H1 (cell line): ENCODE results near the gene SCAI. TPM values are rescaled to one million over a fixed set of nuclear protein-coding genes. Genes with fewer than 3 reads are reported as not detected.
"Not testable (repeated sequence)": the region's sequence is repeated elsewhere in the genome, so short reads cannot be mapped to it uniquely, and the experiment has no call there.

Source experiments
- CTCF ChIA-PET: fragments of 300-600 bp; sonication (Branson Sonifier 250); formaldehyde crosslinking; loops from one replicate; lab custom pipeline; 2021; ENCODE audit not compliant: partially characterized antibody; lab: Charles Lee
- POLR2A ChIA-PET: fragments of 300-600 bp; sonication (Branson Sonifier 250); formaldehyde crosslinking; loops from one replicate; lab custom pipeline; 2021; ENCODE audit warnings: inconsistent platforms; ENCODE audit not compliant: partially characterized antibody; lab: Charles Lee
- DNase-seq, 2 experiments: peaks; one replicate each; pipeline versions ENCODE4 v3.0.0 to v3.0.0-alpha.2; 2010 to 2022; ENCODE audit warnings: low spot score in 2 of 2, low read depth in 1 of 2, mixed read lengths in 1 of 2
- FAIRE-seq: peaks from 2 replicates; lab custom pipeline; 2011; peaks lifted over from hg19 to GRCh38; lab: Jason Lieb, UNC
- H2AFZ ChIP-seq: 2 replicates; pipeline ENCODE4 v1.8.1; 2012; ENCODE audit warnings: low read length, inconsistent platforms
- H2AK5ac ChIP-seq: 2 replicates; pipeline ENCODE4 v1.6.1; 2013; ENCODE audit warnings: low read depth, low read length
- H2BK120ac ChIP-seq: replicated peaks from 2 replicates; pipeline ENCODE3; 2013; ENCODE audit warnings: low read depth, low read length, inconsistent platforms
- H2BK12ac ChIP-seq: 2 replicates; pipeline ENCODE4 v1.6.1; 2013; ENCODE audit warnings: low read depth, low read length
- H2BK15ac ChIP-seq: 2 replicates; pipeline ENCODE4 v1.6.1; 2013; ENCODE audit warnings: low read length
- H2BK20ac ChIP-seq: 2 replicates; pipeline ENCODE4 v1.6.1; 2013; ENCODE audit warnings: low read length
- H2BK5ac ChIP-seq: 2 replicates; pipeline ENCODE4 v1.6.1; 2013; ENCODE audit warnings: low read depth, low read length
- H3K14ac ChIP-seq: 2 replicates; pipeline ENCODE4 v1.6.1; 2013; ENCODE audit warnings: inconsistent platforms; ENCODE audit not compliant: insufficient read length
- H3K18ac ChIP-seq: 2 replicates; pipeline ENCODE4 v1.6.1; 2013; ENCODE audit warnings: low read length; ENCODE audit errors: extremely low read depth
- H3K23ac ChIP-seq: 2 replicates; pipeline ENCODE4 v1.6.1; 2013; ENCODE audit warnings: inconsistent platforms; ENCODE audit not compliant: insufficient read length
- H3K23me2 ChIP-seq: 2 replicates; pipeline ENCODE4 v1.6.1; 2013; ENCODE audit warnings: low read depth, low read length
- H3K27ac ChIP-seq: 2 replicates; pipeline ENCODE4 v1.6.1; 2011; ENCODE audit warnings: low read depth, low read length, inconsistent platforms
- H3K27me3 ChIP-seq, 4 experiments: replicated peaks in 1 of 4; 1 replicate in 1 of 4; 2 replicates in 3 of 4; pipeline versions ENCODE4 v1.6.1 to v1.8.1; 2011 to 2013; ENCODE audit warnings: low read length in 3 of 4, mild to moderate bottlenecking in 3 of 4, inconsistent platforms in 2 of 4, mixed read lengths in 2 of 4, moderate library complexity in 1 of 4; ENCODE audit not compliant: control insufficient read depth in 3 of 4, insufficient read depth in 3 of 4; ENCODE audit errors: extremely low read depth in 1 of 4
- H3K36me3 ChIP-seq, 4 experiments: 2 replicates each; pipeline versions ENCODE4 v1.6.1 to v1.8.1; 2011 to 2013; ENCODE audit warnings: mild to moderate bottlenecking in 4 of 4, low read length in 3 of 4, moderate library complexity in 2 of 4, control low read depth in 1 of 4, inconsistent platforms in 1 of 4; ENCODE audit not compliant: insufficient read depth in 4 of 4, control insufficient read depth in 2 of 4
- H3K4ac ChIP-seq: replicated peaks from 2 replicates; pipeline ENCODE3; 2013; ENCODE audit warnings: low read length, low read depth, mixed read lengths, inconsistent platforms; ENCODE audit not compliant: insufficient read length
- H3K4me1 ChIP-seq, 4 experiments: replicated peaks in 1 of 4; 1 replicate in 1 of 4; 2 replicates in 3 of 4; pipeline versions ENCODE4 v1.6.1 to v1.8.1; 2011 to 2013; ENCODE audit warnings: low read length in 3 of 4, inconsistent platforms in 2 of 4, mixed read lengths in 1 of 4; ENCODE audit not compliant: insufficient read depth in 4 of 4, control insufficient read depth in 3 of 4
- H3K4me2 ChIP-seq, 2 experiments: 2 replicates each; pipeline versions ENCODE4 v1.6.1 to v1.8.1; 2011 to 2013; ENCODE audit warnings: low read depth in 2 of 2, low read length in 2 of 2, control low read depth in 1 of 2, inconsistent platforms in 1 of 2, mild to moderate bottlenecking in 1 of 2; ENCODE audit not compliant: insufficient read depth in 1 of 2
- H3K4me3 ChIP-seq, 4 experiments: fragments of 200-600, 300-600 bp in 1 of 4; sonication (generic), shearing (Covaris generic), sonication (Bioruptor Twin) in 1 of 4; 2 replicates each; pipeline versions ENCODE4 v1.5.1 to v1.8.1; 2011 to 2016; ENCODE audit warnings: low read length in 4 of 4, low read depth in 3 of 4, control low read depth in 2 of 4, inconsistent platforms in 2 of 4, mild to moderate bottlenecking in 2 of 4, mixed read lengths in 1 of 4, moderate library complexity in 1 of 4; ENCODE audit not compliant: insufficient read depth in 2 of 4; ENCODE audit errors: extremely low read depth in 1 of 4
- H3K56ac ChIP-seq: replicated peaks from 2 replicates; pipeline ENCODE3; 2013; ENCODE audit warnings: low read depth, mild to moderate bottlenecking, mixed read lengths, low read length, inconsistent platforms; ENCODE audit not compliant: insufficient read length
- H3K79me1 ChIP-seq: 2 replicates; pipeline ENCODE4 v1.6.1; 2013; ENCODE audit warnings: low read depth, low read length, control low read depth
- H3K79me2 ChIP-seq, 2 experiments: 2 replicates each; pipeline versions ENCODE4 v1.6.1 to v1.8.1; 2012 to 2013; ENCODE audit warnings: low read length in 2 of 2, mild to moderate bottlenecking in 2 of 2, inconsistent platforms in 1 of 2; ENCODE audit not compliant: insufficient read depth in 2 of 2, control insufficient read depth in 1 of 2
- H3K9ac ChIP-seq, 4 experiments: replicated peaks in 1 of 4; 1 replicate in 1 of 4; 2 replicates in 3 of 4; pipeline versions ENCODE4 v1.6.1 to v1.8.1; 2011 to 2013; ENCODE audit warnings: low read depth in 3 of 4, low read length in 3 of 4, control low read depth in 2 of 4, mild to moderate bottlenecking in 2 of 4, moderate library complexity in 2 of 4, inconsistent platforms in 1 of 4; ENCODE audit errors: extremely low read depth in 1 of 4
- H3K9me3 ChIP-seq, 2 experiments: 2 replicates each; pipeline versions ENCODE4 v1.6.1 to v1.8.1; 2012 to 2013; ENCODE audit warnings: mild to moderate bottlenecking in 2 of 2, moderate library complexity in 2 of 2, control low read depth in 1 of 2, inconsistent platforms in 1 of 2, low read depth in 1 of 2, low read length in 1 of 2, mixed read lengths in 1 of 2; ENCODE audit not compliant: insufficient read depth in 2 of 2
- H4K20me1 ChIP-seq, 2 experiments: replicated peaks in 1 of 2; 2 replicates each; pipeline versions ENCODE3 to v1.8.1; 2011 to 2013; ENCODE audit warnings: inconsistent platforms in 2 of 2, low read length in 2 of 2, mild to moderate bottlenecking in 1 of 2; ENCODE audit not compliant: insufficient read depth in 2 of 2, control insufficient read depth in 1 of 2
- H4K5ac ChIP-seq: 2 replicates; pipeline ENCODE4 v1.6.1; 2013; ENCODE audit warnings: low read length, low read depth, mixed read lengths, inconsistent platforms; ENCODE audit not compliant: insufficient read length
- H4K8ac ChIP-seq: 2 replicates; pipeline ENCODE4 v1.8.0; 2013; ENCODE audit warnings: mild to moderate bottlenecking, moderate library complexity, low read length, inconsistent platforms; ENCODE audit not compliant: insufficient read depth; ENCODE audit errors: extremely low read depth
- H4K91ac ChIP-seq: replicated peaks from 2 replicates; pipeline ENCODE3; 2013; ENCODE audit warnings: low read length, mixed read lengths, inconsistent platforms; ENCODE audit not compliant: insufficient read length
- WGBS, 2 experiments: shearing (Covaris generic) in 1 of 2; methylation state at CpG; one replicate each; pipeline versions ENCODE4 v1.1.6 to v1.1.7; 2013 to 2015; ENCODE audit warnings: low lambda C conversion rate in 2 of 2, mixed read lengths in 2 of 2, inconsistent platforms in 1 of 2, low coverage in 1 of 2, missing lambda C conversion rate in 1 of 2; ENCODE audit not compliant: insufficient replicate concordance in 2 of 2, insufficient coverage in 1 of 2, insufficient read length in 1 of 2; ENCODE audit errors: extremely low coverage in 1 of 2, missing lambda C conversion rate in 1 of 2; 5-methylcytosine and 5-hydroxymethylcytosine counted together
- polyA plus RNA-seq, 7 experiments: library from polyadenylated mRNA; depleted of rRNA in 3 of 7; stranded (reverse) in 5 of 7; unstranded in 2 of 7; fragments of >200 nt in 5 of 7; fragments of 200-250 nt in 2 of 7; gene quantifications; 1 replicate in 5 of 7; 2 replicates in 1 of 7; 4 replicates in 1 of 7; pipeline versions ENCODE4 v1.2.1 to v1.2.3, GENCODE V29; 2011 to 2013; ENCODE audit warnings: missing spikeins in 2 of 7, mixed read lengths in 2 of 7
- total RNA-seq: library from RNA; stranded (reverse); fragmentation: NEBNext Ultra II Directional; extraction: Animal tissue kit (Norgen Biotek cat#: 25700); gene quantifications from 2 replicates; pipeline ENCODE4 v1.2.1, GENCODE V29; 2021

Gene SCAI
- total and polyA plus RNA-seq, 2 of the 8 experiments (the other 6 are each of a cell fraction or from before 2014, with no cell fraction given), result 6.4 to 19.8 TPM

- H4K8ac ChIP-seq, H3K9ac ChIP-seq, H2BK20ac ChIP-seq, H3K4me1 ChIP-seq, H4K91ac ChIP-seq, H2BK120ac ChIP-seq, H3K4me3 ChIP-seq, H2AK5ac ChIP-seq, H3K9me3 ChIP-seq, H3K4me2 ChIP-seq, H3K14ac ChIP-seq, H2BK5ac ChIP-seq, H3K56ac ChIP-seq, POLR2A ChIA-PET, H2BK15ac ChIP-seq, H2BK12ac ChIP-seq, H3K79me1 ChIP-seq, FAIRE-seq, H3K36me3 ChIP-seq, H3K23me2 ChIP-seq, H2AFZ ChIP-seq, H3K4ac ChIP-seq, H4K5ac ChIP-seq, DNase-seq, H3K27me3 ChIP-seq, H3K18ac ChIP-seq, CTCF ChIA-PET, H3K23ac ChIP-seq, H3K27ac ChIP-seq: not testable (repeated sequence)
- peaks cover 9 to 96% of the 10 kb centered on the region in 2 experiments; a peak in 3 of 4 replicates for H3K79me2 ChIP-seq
- 95% methylated on average over 4 of the region's 4 CpGs; no CpG with 5 or more reads in 1 of the 2 experiments for WGBS, 2 experiments
- peaks cover 11% of the 10 kb centered on the region in 2 experiments for H4K20me1 ChIP-seq
Observed at GRCh38 chr9:125181756-125182155, 38.4 kb upstream of the SCAI start.
